ENCODE results near the gene RHOH. TPM values are rescaled to one million over a fixed set of nuclear protein-coding genes. Genes with fewer than 3 reads are reported as not detected.
"Not testable (repeated sequence)": the region's sequence is repeated elsewhere in the genome, so short reads cannot be mapped to it uniquely, and the experiment has no call there.

Gene RHOH
- total and polyA plus RNA-seq, 9 donors, result 0.31 to 3.2 (median 0.98) TPM

GRCh38 chr4:40281913-40282312 lies 85.1 kb downstream of the RHOH start:
- no peaks in the 10 kb centered on the region for H3K4me1 ChIP-seq (ENCODE audit: insufficient read depth)
- no peaks in the 10 kb centered on the region for H3K27me3 ChIP-seq
- no peak overlapping the region for H3K4me3 ChIP-seq
- WGBS, 3 donors, result 77 to 82% (median 79%) methylated on average over 5 of the region's 5 CpGs
- H3K36me3 ChIP-seq, result no peaks in the 10 kb centered on the region
- DNase-seq, result no peak
- TF ChIP-seq POLR2A (IDR thresholded peaks at IDR 0.05) (no peak), EP300 (IDR thresholded peaks at IDR 0.05) (no peak)
- TF ChIP-seq, protein P1, sequence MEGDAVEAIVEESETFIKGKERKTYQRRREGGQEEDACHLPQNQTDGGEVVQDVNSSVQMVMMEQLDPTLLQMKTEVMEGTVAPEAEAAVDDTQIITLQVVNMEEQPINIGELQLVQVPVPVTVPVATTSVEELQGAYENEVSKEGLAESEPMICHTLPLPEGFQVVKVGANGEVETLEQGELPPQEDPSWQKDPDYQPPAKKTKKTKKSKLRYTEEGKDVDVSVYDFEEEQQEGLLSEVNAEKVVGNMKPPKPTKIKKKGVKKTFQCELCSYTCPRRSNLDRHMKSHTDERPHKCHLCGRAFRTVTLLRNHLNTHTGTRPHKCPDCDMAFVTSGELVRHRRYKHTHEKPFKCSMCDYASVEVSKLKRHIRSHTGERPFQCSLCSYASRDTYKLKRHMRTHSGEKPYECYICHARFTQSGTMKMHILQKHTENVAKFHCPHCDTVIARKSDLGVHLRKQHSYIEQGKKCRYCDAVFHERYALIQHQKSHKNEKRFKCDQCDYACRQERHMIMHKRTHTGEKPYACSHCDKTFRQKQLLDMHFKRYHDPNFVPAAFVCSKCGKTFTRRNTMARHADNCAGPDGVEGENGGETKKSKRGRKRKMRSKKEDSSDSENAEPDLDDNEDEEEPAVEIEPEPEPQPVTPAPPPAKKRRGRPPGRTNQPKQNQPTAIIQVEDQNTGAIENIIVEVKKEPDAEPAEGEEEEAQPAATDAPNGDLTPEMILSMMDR (IDR thresholded peaks at IDR 0.05), result no peak
- H3K9me3 ChIP-seq, result no peaks in the 10 kb centered on the region
- H3K27ac ChIP-seq, result no peak overlapping the region
- intact Hi-C loops (cut with DNase I), result no loop called here

DNA sequence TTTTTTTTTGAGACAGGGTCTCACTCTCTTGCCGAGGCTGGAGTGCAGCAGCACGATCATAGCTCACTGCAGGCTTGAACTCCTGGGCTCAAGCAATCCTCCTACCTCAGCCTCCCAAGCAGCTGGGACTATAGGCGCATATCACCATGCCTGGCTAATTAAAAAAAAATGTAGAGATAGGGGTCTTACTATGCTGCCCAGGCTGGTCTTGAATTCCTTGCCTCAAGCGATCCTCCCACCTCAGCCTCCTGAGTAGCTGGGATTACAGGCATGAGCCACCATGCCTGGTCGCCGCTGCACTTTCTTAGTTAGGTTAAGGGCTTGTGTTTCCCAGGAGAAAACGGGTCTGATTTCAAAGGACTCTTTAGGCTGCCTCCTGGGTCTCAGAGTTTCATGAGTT lies 86.0 kb downstream of the RHOH start:
- not testable (repeated sequence) for DNase-seq
- WGBS, 3 donors, result 90 to 93% (median 92%) methylated on average over 7 of the region's 7 CpGs

DNA sequence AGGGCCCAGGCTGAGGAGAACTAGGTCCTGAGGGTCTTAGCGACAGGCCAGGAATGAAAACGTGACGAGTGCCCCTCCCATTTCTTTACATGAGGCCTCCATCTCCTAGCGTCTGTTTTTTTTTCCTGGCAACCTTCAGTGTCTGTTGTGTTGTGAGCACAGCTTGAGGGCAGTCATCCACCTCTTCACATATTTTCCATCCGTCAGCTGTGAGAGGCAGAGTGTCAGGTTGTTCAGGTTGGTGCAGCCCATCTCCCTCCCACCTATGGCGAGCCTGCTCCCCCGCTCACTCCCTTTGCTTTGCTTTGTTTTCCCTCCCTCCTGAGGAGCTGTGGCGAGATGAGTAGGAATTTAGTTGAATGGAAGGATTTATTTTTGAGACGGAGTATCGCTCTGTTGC lies 86.6 kb downstream of the RHOH start:
- DNase-seq, result no peak
- no peaks in the 10 kb centered on the region for H3K36me3 ChIP-seq
- H3K27me3 ChIP-seq, result no peaks in the 10 kb centered on the region
- no peaks in the 10 kb centered on the region for H3K9me3 ChIP-seq
- H3K4me1 ChIP-seq (ENCODE audit: insufficient read depth), result no peaks in the 10 kb centered on the region
- intact Hi-C loops (cut with DNase I), result no loop called here
- TF ChIP-seq, protein P1 (IDR thresholded peaks at IDR 0.05), result no peak
- TF ChIP-seq POLR2A (IDR thresholded peaks at IDR 0.05) (no peak), EP300 (IDR thresholded peaks at IDR 0.05) (no peak)
- H3K4me3 ChIP-seq, result no peak overlapping the region
- H3K27ac ChIP-seq, result no peak overlapping the region
- WGBS, 3 donors, result 70 to 75% (median 74%) methylated on average over 10 of the region's 10 CpGs

More for the DNA sequence above, 86.0 kb downstream of the RHOH start:
- intact Hi-C loops (cut with DNase I); H3K27me3 ChIP-seq; H3K36me3 ChIP-seq; H3K27ac ChIP-seq; H3K9me3 ChIP-seq; H3K4me3 ChIP-seq; H3K4me1 ChIP-seq (ENCODE audit: insufficient read depth): not testable (repeated sequence)

DNA sequence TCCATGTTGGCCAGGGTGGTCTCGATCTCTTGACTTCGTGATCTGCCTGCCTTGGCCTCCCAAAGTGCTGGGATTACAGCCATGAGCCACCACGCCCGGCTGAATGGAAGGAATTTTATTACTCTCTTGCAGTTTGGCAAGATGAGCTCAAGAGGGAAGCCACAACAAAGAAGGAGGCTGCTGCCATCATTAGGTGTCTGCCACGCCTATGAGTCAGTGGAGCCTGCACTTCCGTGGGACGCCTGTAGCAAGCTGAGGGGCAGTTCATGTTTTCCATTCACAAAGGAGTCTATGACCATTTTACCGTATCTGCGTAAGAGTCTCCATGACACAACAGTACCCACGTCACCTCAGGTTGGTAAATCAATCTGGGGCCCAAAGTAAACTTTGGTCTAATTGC lies 87.1 kb downstream of the RHOH start:
- Histone ChIP-seq H3K9me3 (no peaks in the 10 kb centered on the region), H3K27me3 (no peaks in the 10 kb centered on the region), H3K4me1 (ENCODE audit: insufficient read depth) (no peaks in the 10 kb centered on the region), H3K36me3 (no peaks in the 10 kb centered on the region), H3K4me3 (no peak overlapping the region), H3K27ac (no peak overlapping the region)
- intact Hi-C loops (cut with DNase I), result no loop called here
- TF ChIP-seq EP300 (IDR thresholded peaks at IDR 0.05) (no peak), POLR2A (IDR thresholded peaks at IDR 0.05) (no peak)
- TF ChIP-seq, protein P1 (IDR thresholded peaks at IDR 0.05), result no peak
- DNase-seq, result no peak
- 80 to 84% (median 82%) methylated on average over 10 of the region's 10 CpGs for WGBS, 3 donors

DNA sequence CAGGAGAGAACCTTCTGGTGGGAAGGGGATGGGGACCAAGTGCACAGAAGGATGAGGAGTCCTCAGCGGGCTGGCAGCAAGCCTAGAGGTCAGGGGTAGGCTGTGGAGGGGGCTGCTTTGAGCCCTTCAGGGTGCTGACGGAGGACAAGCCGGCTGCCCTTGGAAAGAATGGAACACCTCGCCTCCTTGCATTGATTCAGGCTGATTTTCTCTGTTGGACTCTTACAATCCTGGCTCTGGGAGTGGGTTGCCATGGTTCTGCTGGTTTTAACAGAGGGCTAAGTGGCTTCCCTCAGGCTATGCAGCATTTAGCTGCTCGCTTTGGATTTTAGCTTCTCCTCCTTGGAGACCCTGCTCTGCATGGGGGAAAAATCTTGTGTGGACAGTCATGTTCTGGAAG lies 88.9 kb downstream of the RHOH start:
- Histone ChIP-seq H3K36me3 (no peaks in the 10 kb centered on the region), H3K27me3 (no peaks in the 10 kb centered on the region), H3K4me3 (no peak overlapping the region), H3K4me1 (ENCODE audit: insufficient read depth) (no peaks in the 10 kb centered on the region), H3K27ac (no peak overlapping the region), H3K9me3 (no peaks in the 10 kb centered on the region)
- DNase-seq, result no peak
- intact Hi-C loops (cut with DNase I), result no loop called here
- TF ChIP-seq, protein P1 (IDR thresholded peaks at IDR 0.05), result no peak
- no peak for TF ChIP-seq POLR2A (IDR thresholded peaks at IDR 0.05)
- TF ChIP-seq EP300 (IDR thresholded peaks at IDR 0.05), result no peak
- 71 to 90% (median 85%) methylated on average over 5 of the region's 5 CpGs for WGBS, 3 donors

Measured in ovary (tissue), 9 donors.